PC-9 (cell line): ENCODE results near the gene ERMARD. TPM values are rescaled to one million over a fixed set of nuclear protein-coding genes. Genes with fewer than 3 reads are reported as not detected.

Experiments used
- BruUV-seq: library from RNA; stranded (reverse); fragments of 400-500 nt; replicated peaks from 2 replicates; lab custom pipeline; 2021; lab: Mats Ljungman, UMichigan
- CTCF ChIA-PET: fragments of 300-600 bp; sonication (Branson Sonifier 250); formaldehyde crosslinking; loops from one replicate; lab custom pipeline; 2022; ENCODE audit warnings: antibody characterized with exemption; lab: Charles Lee
- POLR2A ChIA-PET: fragments of 300-600 bp; sonication (Branson Sonifier 250); formaldehyde crosslinking; loops from one replicate; lab custom pipeline; 2022; ENCODE audit warnings: antibody characterized with exemption; ENCODE audit not compliant: unreplicated experiment; lab: Charles Lee
- DNase-seq, 2 experiments: peaks; one replicate each; pipeline versions ENCODE4 v3.0.0 to v3.0.0-alpha.2; 2015 to 2022; ENCODE audit warnings: mixed read lengths in 1 of 2
- H2AFZ ChIP-seq: fragments of 200-600 bp; sonication (generic); 2 replicates; pipeline ENCODE4 v1.8.1; 2017; ENCODE audit warnings: antibody characterized with exemption
- H3F3A ChIP-seq: fragments of 200-600 bp; sonication (generic); 2 replicates; pipeline ENCODE4 v1.8.1; 2017; ENCODE audit warnings: antibody characterized with exemption, mild to moderate bottlenecking, low read depth; ENCODE audit not compliant: insufficient read depth
- H3K27ac ChIP-seq: fragments of 200-600 bp; sonication (generic); 2 replicates; pipeline ENCODE4 v1.6.1; 2016; ENCODE audit warnings: mixed run types
- H3K27me3 ChIP-seq: fragments of 200-600 bp; sonication (generic); 2 replicates; pipeline ENCODE4 v1.6.1; 2016; ENCODE audit warnings: low read depth, mixed run types; ENCODE audit not compliant: insufficient read depth
- H3K36me3 ChIP-seq: fragments of 200-600 bp; sonication (generic); 2 replicates; pipeline ENCODE4 v1.6.1; 2016; ENCODE audit warnings: low read depth, mixed run types
- H3K4me1 ChIP-seq: fragments of 200-600 bp; sonication (generic); replicated peaks from 2 replicates; pipeline ENCODE4 v1.6.1; 2016; ENCODE audit warnings: mixed run types; ENCODE audit not compliant: insufficient read depth
- H3K4me2 ChIP-seq: fragments of 200-600 bp; sonication (generic); 2 replicates; pipeline ENCODE4 v1.6.1; 2017; ENCODE audit warnings: mixed run types
- H3K4me3 ChIP-seq: fragments of 200-600 bp; sonication (generic); 2 replicates; pipeline ENCODE4 v1.6.1; 2016; ENCODE audit warnings: mixed run types
- H3K79me2 ChIP-seq: fragments of 200-600 bp; sonication (generic); 2 replicates; pipeline ENCODE4 v1.6.1; 2017; ENCODE audit warnings: low read depth, mixed run types
- H3K9me2 ChIP-seq: fragments of 200-600 bp; sonication (generic); 2 replicates; pipeline ENCODE4 v1.8.1; 2017; ENCODE audit warnings: mild to moderate bottlenecking; ENCODE audit not compliant: insufficient read depth
- H3K9me3 ChIP-seq: fragments of 200-600 bp; sonication (generic); 2 replicates; pipeline ENCODE4 v1.8.1; 2016; ENCODE audit warnings: low read depth; ENCODE audit not compliant: insufficient read depth
- H4K20me1 ChIP-seq: fragments of 200-600 bp; sonication (generic); 2 replicates; pipeline ENCODE4 v1.8.1; 2017; ENCODE audit not compliant: insufficient read depth
- EZH2 ChIP-seq: fragments of 200-600 bp; sonication (generic); IDR thresholded peaks from 2 replicates; pipeline ENCODE4 v1.8.0; 2017; ENCODE audit warnings: antibody characterized with exemption, low read depth
- intact Hi-C: fragments of 100-400 bp; cut with micrococcal nuclease; formaldehyde crosslinking; loops from one replicate; pipeline ENCODE4 v1.10.0; 2022; ENCODE audit not compliant: unreplicated experiment
- total RNA-seq: library from RNA; stranded (reverse); gene quantifications from 2 replicates; pipeline ENCODE4 v1.2.3, GENCODE V29; 2021
- TF ChIP-seq, protein P1 (sequence below): fragments of 200-600 bp; sonication (generic); conservative IDR thresholded peaks from 2 replicates; pipeline ENCODE4 v1.6.1; 2017; ENCODE audit warnings: mixed run types, antibody characterized with exemption, mild to moderate bottlenecking, moderate library complexity

The ERMARD gene
- total RNA-seq, 1 experiment from 2014 or later: 19.3 TPM

DNA sequence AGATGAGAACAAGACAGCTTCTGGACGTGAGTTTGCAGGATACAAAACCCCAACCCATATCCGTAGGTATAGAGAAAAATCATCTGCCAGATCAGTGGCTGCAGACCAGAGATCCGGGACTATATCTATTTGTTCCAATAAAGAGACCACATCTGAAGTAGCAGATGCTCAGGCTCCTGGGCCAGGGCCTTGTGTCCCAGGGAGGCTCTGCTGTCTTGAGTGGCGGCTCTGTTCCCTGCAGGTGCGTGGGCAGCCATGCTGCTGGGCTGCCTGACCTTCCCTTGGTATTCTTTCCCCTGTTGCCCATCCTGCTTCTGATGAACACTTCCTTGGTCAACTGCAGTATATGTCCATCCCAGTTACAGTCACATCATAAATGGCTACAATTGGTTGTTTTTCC is 34.9 kb downstream of the ERMARD start:
- Histone ChIP-seq H3K9me3 (no peaks in the 10 kb centered on the region), H3F3A (no peaks in the 10 kb centered on the region), H3K9me2 (no peaks in the 10 kb centered on the region), H3K4me3 (no peak overlapping the region), H3K36me3 (no peaks in the 10 kb centered on the region), H3K4me1 (no peaks in the 10 kb centered on the region), H3K27ac (no peak overlapping the region), H3K79me2 (no peaks in the 10 kb centered on the region), H3K27me3 (peaks cover 27% of the 10 kb centered on the region), H2AFZ (no peak overlapping the region), H3K4me2 (no peak overlapping the region), H4K20me1 (no peaks in the 10 kb centered on the region)
- DNase-seq: no peak
- intact Hi-C loops: no loop called here
- POLR2A ChIA-PET: no interaction called here
- CTCF ChIA-PET: no interaction called here
- no TSS peak for BruUV-seq
- TF ChIP-seq, protein P1, sequence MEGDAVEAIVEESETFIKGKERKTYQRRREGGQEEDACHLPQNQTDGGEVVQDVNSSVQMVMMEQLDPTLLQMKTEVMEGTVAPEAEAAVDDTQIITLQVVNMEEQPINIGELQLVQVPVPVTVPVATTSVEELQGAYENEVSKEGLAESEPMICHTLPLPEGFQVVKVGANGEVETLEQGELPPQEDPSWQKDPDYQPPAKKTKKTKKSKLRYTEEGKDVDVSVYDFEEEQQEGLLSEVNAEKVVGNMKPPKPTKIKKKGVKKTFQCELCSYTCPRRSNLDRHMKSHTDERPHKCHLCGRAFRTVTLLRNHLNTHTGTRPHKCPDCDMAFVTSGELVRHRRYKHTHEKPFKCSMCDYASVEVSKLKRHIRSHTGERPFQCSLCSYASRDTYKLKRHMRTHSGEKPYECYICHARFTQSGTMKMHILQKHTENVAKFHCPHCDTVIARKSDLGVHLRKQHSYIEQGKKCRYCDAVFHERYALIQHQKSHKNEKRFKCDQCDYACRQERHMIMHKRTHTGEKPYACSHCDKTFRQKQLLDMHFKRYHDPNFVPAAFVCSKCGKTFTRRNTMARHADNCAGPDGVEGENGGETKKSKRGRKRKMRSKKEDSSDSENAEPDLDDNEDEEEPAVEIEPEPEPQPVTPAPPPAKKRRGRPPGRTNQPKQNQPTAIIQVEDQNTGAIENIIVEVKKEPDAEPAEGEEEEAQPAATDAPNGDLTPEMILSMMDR: no peak
- TF ChIP-seq EZH2: no peak

DNA sequence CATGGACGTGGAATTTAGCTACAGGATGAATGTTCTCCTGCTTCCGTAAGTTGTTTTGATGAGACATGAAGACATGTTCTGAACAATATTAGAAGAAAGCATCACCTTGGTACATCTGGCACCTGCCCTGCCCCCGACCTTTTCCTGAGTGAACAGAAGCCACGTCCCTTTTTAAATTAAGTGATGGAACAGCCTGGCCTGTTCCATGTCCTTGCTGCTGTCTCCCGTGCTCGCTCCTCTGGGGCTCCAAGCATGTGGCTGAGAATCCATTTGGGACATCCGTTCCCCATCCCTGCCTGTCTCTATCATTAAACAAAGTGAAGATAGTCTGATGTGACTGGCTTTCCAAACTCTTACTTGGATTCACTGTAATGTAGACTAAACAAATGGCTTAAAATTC is 36.4 kb downstream of the ERMARD start:
- POLR2A ChIA-PET: no interaction called here
- no peaks in the 10 kb centered on the region for H3K9me3 ChIP-seq
- no peak for DNase-seq
- no peak overlapping the region for H3K27ac ChIP-seq
- no TSS peak for BruUV-seq
- H3K9me2 ChIP-seq: no peaks in the 10 kb centered on the region
- TF ChIP-seq EZH2: no peak
- TF ChIP-seq, protein P1: no peak
- no peaks in the 10 kb centered on the region for H4K20me1 ChIP-seq
- H3K4me2 ChIP-seq: no peak overlapping the region
- peaks cover 41% of the 10 kb centered on the region for H3K27me3 ChIP-seq
- CTCF ChIA-PET: no interaction called here
- no peaks in the 10 kb centered on the region for H3K36me3 ChIP-seq
- H3F3A ChIP-seq: no peaks in the 10 kb centered on the region
- no peaks in the 10 kb centered on the region for H3K79me2 ChIP-seq
- H3K4me3 ChIP-seq: no peak overlapping the region
- no peak overlapping the region for H2AFZ ChIP-seq
- no peaks in the 10 kb centered on the region for H3K4me1 ChIP-seq
- intact Hi-C loops: no loop called here

DNA sequence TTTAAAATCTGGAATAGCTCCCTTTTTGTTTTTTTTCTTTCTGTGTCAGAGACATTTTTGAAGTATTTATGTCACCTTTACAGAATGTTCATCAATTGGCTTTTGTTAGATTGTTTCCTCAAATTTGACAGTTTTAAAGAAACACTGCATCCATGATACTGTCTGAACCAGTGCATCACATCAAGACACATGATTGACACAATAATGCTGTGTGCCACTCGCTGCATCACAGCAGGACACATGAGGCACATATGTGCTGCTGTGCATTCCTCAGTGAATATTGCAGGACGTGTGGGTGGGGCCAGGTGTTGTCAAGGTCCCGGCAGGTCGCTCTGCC is 37.4 kb downstream of the ERMARD start:
- ChIA-PET CTCF (no interaction called here), POLR2A (interaction anchor here (0.6 kb wide), 1 partner anchor 454 kb away, joined by 6 read pairs; no protein-coding TSS in a partner anchor)
- Histone ChIP-seq H3K4me3 (no peak overlapping the region), H3K4me1 (no peaks in the 10 kb centered on the region), H2AFZ (no peak overlapping the region), H3K4me2 (no peak overlapping the region), H3F3A (no peaks in the 10 kb centered on the region), H3K9me3 (no peaks in the 10 kb centered on the region), H3K36me3 (no peaks in the 10 kb centered on the region), H3K27me3 (peaks cover 51% of the 10 kb centered on the region), H3K9me2 (no peaks in the 10 kb centered on the region), H3K79me2 (no peaks in the 10 kb centered on the region), H3K27ac (no peak overlapping the region), H4K20me1 (no peaks in the 10 kb centered on the region)
- DNase-seq: no peak
- TF ChIP-seq, protein P1: no peak
- no peak for TF ChIP-seq EZH2
- no TSS peak for BruUV-seq
- intact Hi-C loops: no loop called here
